Measurements from ENCODE around the gene CDS2.
A peak's percentile ranks its signal among the peaks of the same experiment; 100 is the strongest.

The CDS2 gene

DNA sequence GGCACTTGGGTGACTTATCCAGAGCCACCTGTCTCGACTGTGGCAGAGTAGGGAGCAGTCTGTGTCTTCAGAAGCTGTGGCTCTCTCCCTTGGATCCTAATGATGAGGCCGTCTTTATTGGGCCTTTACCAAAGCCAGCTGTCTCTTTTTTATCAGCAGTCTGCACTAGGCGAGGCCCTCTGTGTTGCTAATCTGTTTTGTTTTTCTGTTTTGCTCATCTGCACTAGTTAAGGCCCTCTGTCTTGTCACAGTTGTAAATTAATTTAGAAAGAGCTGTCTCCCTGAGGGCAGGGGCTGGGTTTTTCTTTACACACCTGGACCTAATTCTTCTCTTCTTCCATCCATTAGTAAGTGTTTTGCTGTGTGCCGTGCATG is 45.0 kb downstream of the CDS2 start:
- ChIA-PET CTCF (interaction anchor here (1.0 to 4.0 kb wide), 4 partner anchors 16 to 51 kb away, joined by 3 to 15 read pairs (median 7); partner anchors contain the start of gene CDS2), POLR2A (no interaction called here)
- no peak for DNase-seq (ENCODE audit: extremely low spot score)
- TF ChIP-seq, protein P1, sequence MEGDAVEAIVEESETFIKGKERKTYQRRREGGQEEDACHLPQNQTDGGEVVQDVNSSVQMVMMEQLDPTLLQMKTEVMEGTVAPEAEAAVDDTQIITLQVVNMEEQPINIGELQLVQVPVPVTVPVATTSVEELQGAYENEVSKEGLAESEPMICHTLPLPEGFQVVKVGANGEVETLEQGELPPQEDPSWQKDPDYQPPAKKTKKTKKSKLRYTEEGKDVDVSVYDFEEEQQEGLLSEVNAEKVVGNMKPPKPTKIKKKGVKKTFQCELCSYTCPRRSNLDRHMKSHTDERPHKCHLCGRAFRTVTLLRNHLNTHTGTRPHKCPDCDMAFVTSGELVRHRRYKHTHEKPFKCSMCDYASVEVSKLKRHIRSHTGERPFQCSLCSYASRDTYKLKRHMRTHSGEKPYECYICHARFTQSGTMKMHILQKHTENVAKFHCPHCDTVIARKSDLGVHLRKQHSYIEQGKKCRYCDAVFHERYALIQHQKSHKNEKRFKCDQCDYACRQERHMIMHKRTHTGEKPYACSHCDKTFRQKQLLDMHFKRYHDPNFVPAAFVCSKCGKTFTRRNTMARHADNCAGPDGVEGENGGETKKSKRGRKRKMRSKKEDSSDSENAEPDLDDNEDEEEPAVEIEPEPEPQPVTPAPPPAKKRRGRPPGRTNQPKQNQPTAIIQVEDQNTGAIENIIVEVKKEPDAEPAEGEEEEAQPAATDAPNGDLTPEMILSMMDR (IDR thresholded peaks at IDR 0.05; ENCODE audit: control extremely low read depth, extremely low read depth, low read depth, missing control alignments): no peak

DNA sequence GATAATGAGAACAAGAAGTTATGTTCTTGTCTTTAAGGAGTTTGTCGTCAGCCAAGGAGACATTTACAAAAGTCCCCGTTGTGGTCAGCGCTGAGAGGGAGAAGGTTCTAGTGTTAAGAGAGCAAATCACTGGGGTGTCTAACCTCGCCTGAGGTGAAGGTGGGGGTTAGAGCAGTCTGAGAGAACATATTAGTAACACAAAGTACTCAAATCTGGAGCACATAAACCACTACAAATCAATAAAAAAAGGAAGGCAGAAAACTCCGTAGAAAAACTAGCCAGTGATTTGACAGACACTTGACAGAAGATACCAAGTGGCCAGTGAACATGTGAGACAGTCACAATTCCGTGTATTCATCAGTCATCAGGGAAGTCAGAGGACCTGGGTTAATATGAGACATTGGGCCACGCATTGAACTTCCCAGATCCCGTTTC is 45.4 kb downstream of the CDS2 start:
- CTCF ChIA-PET: interaction anchor here (1.0 to 4.0 kb wide), 3 partner anchors 16 to 51 kb away, joined by 3 to 15 read pairs (median 11); partner anchors contain the start of gene CDS2
- DNase-seq (ENCODE audit: extremely low spot score): peak; percentile 38

DNA sequence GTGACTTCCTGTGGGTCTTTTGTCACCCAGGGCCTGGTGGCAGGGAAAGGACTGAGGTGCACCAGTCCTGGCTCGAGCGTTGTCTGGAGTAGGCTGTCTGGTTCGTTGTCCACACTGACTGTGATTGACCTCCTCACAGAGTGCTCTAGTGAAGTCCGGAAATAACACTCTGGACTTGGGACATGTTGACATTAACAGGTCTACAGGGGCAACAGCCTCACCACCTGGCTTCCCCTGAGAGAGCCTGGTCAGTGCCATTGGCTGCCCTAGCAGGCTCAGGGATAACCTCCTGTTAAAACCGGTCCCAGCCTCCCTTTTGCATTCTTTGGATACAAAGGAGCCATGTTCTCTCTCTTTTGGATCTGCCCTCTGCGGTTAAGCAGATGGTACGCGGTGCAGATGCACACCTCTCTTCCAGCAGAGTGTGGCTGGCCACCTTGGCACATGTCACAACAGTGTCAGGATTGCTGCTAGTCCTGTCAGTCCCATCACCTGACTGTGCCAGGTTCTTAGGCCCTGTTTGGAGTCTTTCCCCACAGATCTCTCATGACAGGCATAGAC is 46.2 kb downstream of the CDS2 start:
- ChIA-PET POLR2A (no interaction called here), CTCF (interaction anchor here (1.0 to 2.8 kb wide), 2 partner anchors 17 to 46 kb away, joined by 3 to 11 read pairs; partner anchors contain the start of gene CDS2)
- TF ChIP-seq, protein P1 (IDR thresholded peaks at IDR 0.05; ENCODE audit: control extremely low read depth, extremely low read depth, low read depth, missing control alignments): no peak
- DNase-seq (ENCODE audit: extremely low spot score): no peak

More for the DNA sequence above, 45.4 kb downstream of the CDS2 start:
- POLR2A ChIA-PET: no interaction called here
- TF ChIP-seq, protein P1 (IDR thresholded peaks at IDR 0.05; ENCODE audit: control extremely low read depth, extremely low read depth, low read depth, missing control alignments): no peak

DNA sequence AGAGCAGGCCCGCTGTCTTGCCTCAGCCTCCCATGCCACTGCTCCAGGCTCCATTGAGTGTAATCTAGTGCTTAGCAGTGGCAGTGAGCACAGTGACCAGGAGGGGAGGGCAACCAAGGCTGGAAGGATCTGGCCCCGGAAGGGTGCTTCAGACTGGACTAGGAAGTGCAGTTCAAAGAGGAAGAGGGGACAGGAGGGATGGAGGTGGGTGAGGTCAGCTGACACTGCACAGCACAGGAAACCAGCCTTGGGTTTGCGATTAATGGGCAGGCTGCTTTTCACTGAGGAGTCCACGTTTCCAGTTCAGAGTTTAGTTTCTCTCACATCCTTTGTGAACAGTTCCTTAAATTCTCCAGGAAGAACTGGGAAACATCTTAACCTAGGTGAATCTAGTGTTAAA is 46.9 kb downstream of the CDS2 start:
- POLR2A ChIA-PET: interaction anchor here (1.3 kb wide), 1 partner anchor 47 kb away, joined by 5 read pairs; the partner anchor contains the start of gene CDS2
- no peak for DNase-seq (ENCODE audit: extremely low spot score)
- TF ChIP-seq, protein P1 (IDR thresholded peaks at IDR 0.05; ENCODE audit: control extremely low read depth, extremely low read depth, low read depth, missing control alignments): no peak
- CTCF ChIA-PET: interaction anchor here (0.9 to 3.4 kb wide), 7 partner anchors 12 to 49 kb away, joined by 3 to 21 read pairs (median 4); partner anchors contain the start of gene CDS2

DNA sequence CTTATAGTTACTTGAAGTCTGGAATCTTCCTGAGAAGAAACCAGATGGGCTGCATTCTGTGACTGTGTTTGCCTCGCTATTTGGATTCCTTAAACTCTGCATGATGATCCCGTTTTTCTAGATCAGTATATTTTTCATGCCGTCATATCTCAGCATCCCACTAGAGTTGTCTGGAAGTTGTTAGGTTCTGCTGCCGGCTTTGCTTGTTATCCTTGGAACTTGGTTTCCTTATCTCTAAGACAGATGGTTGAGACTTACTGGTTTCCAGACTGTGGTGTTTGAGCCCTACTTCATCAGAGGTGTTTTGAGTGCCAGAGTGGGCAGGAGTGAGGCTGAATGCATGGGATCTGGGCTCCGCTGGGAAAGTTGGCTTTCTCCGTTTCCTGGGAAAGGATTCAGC is 50.3 kb downstream of the CDS2 start:
- TF ChIP-seq, protein P1 (IDR thresholded peaks at IDR 0.05; ENCODE audit: control extremely low read depth, extremely low read depth, low read depth, missing control alignments): no peak
- ChIA-PET POLR2A (no interaction called here), CTCF (interaction anchor here (1.4 kb wide), 1 partner anchor 50 kb away, joined by 4 read pairs; the partner anchor contains the start of gene CDS2)

DNA sequence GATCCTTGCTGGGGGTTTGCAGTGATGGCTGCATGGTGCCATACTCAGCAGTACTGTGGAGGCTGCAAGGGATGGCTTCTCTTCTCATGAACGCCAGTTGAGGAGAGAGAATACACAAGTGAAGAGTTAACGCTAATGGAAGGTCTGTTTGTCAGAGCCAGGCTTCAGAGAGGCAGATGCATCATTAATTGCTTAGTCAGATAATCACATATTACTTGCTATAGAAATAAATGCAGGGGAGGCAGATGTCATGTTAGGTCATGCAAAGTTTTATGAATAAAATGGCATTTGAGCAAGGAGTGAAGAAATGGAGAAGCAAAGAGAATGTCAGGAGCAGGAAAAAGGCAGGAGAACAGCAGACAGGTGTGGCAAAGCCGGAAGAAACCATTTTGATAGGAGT is 51.2 kb downstream of the CDS2 start:
- DNase-seq (ENCODE audit: extremely low spot score): no peak
- ChIA-PET CTCF (interaction anchor here (0.9 to 1.4 kb wide), 2 partner anchors 12 to 51 kb away, joined by 3 to 4 read pairs; partner anchors contain the start of gene CDS2), POLR2A (interaction anchor here (0.7 kb wide), 1 partner anchor 58 kb away, joined by 3 read pairs; no protein-coding TSS in a partner anchor)
- TF ChIP-seq, protein P1 (IDR thresholded peaks at IDR 0.05; ENCODE audit: control extremely low read depth, extremely low read depth, low read depth, missing control alignments): no peak

More for the DNA sequence above, 50.3 kb downstream of the CDS2 start:
- DNase-seq (ENCODE audit: extremely low spot score): no peak

All from GM10248 (cell line).